GM19452 (cell line): ENCODE data around the gene TRIM49C.
"Not testable (repeated sequence)": the region's sequence is repeated elsewhere in the genome, so short reads cannot be mapped to it uniquely, and the experiment has no call there.

Source experiments
- ATAC-seq: cut with Tn5 transposase; IDR thresholded peaks from one replicate; pipeline ENCODE4 v1.9.1; 2021; ENCODE audit not compliant: unreplicated experiment

Gene TRIM49C, protein sequence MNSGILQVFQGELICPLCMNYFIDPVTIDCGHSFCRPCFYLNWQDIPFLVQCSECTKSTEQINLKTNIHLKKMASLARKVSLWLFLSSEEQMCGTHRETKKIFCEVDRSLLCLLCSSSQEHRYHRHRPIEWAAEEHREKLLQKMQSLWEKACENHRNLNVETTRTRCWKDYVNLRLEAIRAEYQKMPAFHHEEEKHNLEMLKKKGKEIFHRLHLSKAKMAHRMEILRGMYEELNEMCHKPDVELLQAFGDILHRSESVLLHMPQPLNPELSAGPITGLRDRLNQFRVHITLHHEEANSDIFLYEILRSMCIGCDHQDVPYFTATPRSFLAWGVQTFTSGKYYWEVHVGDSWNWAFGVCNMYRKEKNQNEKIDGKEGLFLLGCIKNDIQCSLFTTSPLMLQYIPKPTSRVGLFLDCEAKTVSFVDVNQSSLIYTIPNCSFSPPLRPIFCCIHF

DNA sequence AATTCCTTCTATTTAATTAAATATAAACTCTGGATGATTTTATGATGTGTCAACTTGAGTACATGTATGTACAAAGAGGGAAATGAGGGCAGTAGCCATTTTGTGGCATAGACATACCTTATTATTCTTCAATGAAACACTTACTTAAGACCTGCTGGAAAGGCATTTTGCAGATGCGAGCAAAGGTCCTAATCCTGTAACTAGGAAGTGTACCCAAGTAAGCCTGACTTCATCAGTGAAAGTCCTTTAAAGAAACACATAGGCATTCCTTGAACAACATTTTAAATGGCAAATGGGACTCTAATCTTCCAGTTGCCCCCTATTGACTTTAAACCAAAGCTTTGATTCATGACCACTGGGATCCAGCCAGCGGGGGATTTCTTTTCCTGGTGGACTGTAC lies at the start of gene TRIM49C:
Gene TRIM49C (plus strand): TSS at position 301 of the 400 bp plus-strand sequence. CDS start 4,106 bp downstream, outside the sequence.
- ATAC-seq, result not testable (repeated sequence)

DNA sequence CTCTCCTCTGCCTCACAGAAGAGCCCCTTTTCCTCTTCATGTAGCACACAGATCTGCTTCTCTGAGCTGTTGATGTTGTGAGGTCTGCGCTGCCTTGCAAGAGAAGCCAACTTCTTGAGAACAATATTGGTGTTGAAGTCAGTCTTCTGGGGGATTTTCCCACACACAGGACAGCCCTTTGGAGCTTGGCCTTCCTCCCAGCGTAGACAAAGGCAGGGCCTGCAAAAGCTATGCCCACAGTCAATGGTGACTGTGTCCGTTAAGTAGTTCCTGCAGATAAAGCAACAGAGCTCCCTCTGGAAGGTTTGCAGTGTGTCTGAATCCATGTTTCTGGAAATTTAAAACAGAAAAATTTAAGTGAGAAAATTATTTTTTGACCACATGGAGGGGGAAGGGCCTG lies 6.7 kb upstream of the TRIM49C start:
- not testable (repeated sequence) for ATAC-seq

DNA sequence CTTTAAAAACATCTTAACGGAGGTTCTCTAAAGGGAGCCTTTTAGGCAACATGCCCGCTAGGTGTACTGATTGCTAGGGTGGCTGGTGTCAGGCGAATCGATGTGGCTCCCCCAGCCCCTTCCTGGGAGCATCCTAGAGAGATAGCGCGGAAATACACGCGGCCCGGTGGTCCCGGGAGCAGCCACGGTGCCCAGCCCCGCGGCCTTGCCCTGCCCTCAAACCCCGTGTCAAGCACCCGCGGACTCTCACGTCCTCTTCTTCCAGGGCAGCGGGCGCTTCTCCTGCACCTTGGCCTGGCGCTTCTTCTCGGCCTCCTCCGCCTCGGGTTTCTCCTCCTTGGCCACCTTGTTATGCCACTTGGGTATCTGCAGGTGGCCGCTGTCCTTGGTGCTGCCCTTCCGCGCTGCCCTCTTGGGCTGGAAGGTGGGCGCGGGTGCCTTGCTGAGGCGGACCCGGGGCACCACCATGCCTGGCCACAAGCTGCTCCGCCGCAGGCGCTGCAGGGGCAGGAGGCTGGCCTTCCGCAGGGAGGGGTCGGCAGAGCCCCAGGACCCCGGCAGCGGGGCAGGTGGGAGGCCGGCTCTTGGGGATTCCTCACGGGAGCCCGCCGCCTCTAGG lies 20.8 kb downstream of the TRIM49C start:
- ATAC-seq, result not testable (repeated sequence)

DNA sequence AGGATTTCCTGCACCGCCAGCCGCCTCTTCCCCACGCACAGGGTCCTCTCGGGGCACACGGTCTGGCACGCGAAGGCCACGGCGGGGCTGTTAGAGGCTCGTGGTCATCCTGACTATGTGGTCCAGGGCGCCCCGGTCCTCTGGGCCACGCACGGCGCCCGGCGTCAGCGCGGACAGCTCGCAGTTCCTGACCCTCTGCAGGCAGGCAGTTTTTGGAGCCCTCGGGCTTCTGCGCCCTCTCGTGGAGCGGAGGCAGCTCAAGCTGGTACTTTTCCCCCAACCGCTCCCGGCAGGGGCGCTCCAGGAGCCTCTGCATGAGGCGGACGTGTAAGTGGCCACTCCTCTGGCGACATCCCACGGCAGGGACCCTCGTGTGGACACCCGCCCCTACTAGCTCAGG lies 21.4 kb downstream of the TRIM49C start:
- not testable (repeated sequence) for ATAC-seq

DNA sequence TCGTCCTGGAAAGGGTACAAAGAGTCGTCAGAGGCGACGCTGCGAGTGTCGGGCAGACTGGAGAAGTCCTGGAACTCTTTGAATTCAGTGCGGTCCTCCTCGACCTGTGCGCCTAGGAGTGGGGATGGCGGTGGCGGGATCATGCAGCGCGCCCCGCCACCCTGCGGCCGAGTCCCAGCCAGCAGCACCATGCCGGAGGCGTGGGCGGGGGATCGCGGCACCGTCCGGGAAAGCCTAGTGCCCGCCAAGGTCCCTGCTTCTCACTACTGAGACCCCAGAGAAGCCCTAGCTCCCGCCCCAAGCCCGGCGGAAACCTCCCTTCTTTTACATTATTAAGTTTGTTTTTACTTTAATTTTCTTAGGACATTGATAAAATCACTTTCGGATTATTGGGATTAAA lies 22.6 kb downstream of the TRIM49C start:
- ATAC-seq, result not testable (repeated sequence)

DNA sequence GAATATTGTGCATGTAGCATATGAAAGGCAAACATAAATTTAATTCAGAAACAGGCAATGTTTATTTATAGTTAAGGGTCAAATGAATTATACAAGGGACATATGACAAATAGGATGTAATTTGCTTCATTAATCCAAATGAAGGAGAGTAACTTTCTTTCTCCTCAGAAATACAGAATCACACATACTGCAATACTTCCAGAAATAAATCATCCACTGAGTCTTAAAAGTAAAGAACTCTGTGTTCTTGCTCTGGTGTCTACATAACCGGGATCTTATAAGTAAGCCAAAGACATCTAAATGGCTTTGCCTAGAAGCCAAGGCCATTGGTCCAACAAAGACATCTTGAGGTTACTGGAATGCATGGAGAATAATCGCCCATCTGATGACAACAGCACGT lies 54.7 kb downstream of the TRIM49C start, which contains the start of gene UBTFL1:
Gene UBTFL1 (plus strand): TSS at position 301 of the 400 bp plus-strand sequence. CDS start 0 bp downstream, at position 301.
- not testable (repeated sequence) for ATAC-seq

DNA sequence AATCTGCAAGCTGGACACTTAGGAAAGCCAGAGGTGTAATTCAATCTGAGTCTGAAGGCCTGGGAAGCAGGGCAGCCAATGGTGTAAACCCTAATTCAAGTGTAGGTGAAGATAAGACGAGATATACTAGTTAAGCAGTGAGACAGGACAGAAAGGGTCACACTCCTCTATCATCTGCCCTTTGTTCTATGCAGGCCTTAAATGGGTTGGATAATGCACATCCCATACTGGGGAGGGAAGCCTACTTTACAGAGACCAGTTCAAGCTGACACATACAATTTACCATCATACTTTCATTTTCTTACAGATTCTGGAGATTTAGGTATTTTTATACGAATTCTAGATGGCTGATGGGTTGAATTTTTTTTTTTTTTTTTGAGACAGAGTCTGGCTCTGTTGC lies 57.8 kb downstream of the TRIM49C start:
- not testable (repeated sequence) for ATAC-seq
